SK-N-SH (cell line): ENCODE measurements around the gene PCNX1. TPM values are rescaled to one million over a fixed set of nuclear protein-coding genes. Genes with fewer than 3 reads are reported as not detected.

Source experiments
- CTCF ChIA-PET: fragments of 300-600, 350-600 bp; formaldehyde crosslinking; extraction: SDS; loops from one replicate; lab custom pipeline; 2021; lab: Yijun Ruan, JAX
- POLR2A ChIA-PET: fragments of 350-600 bp; sonication (Branson Sonifier 250); formaldehyde crosslinking; extraction: SDS; loops from one replicate; lab custom pipeline; 2020; ENCODE audit warnings: antibody characterized with exemption, inconsistent platforms; lab: Yijun Ruan, JAX
- DNase-seq: peaks from one replicate; pipeline ENCODE4 v3.0.0; 2012
- H2AFZ ChIP-seq: fragments of 200-600 bp; sonication (generic); 2 replicates; pipeline ENCODE4 v1.8.1; 2016; ENCODE audit warnings: antibody characterized with exemption, mild to moderate bottlenecking, low read depth
- H3F3A ChIP-seq: fragments of 200-600 bp; sonication (generic); replicated peaks from 2 replicates; pipeline ENCODE3; 2016; ENCODE audit warnings: antibody characterized with exemption, mild to moderate bottlenecking; ENCODE audit not compliant: insufficient read depth
- H3K27ac ChIP-seq, 2 experiments: fragments of 200-500 bp in 1 of 2; fragments of 200-600 bp in 1 of 2; sonication (Bioruptor generic) in 1 of 2; sonication (generic), shearing (Covaris generic) in 1 of 2; 2 replicates each; pipeline versions ENCODE4 v1.5.1 to v1.6.1; 2014 to 2016; ENCODE audit warnings: low read depth in 2 of 2, inconsistent platforms in 1 of 2, low read length in 1 of 2, mild to moderate bottlenecking in 1 of 2, mixed read lengths in 1 of 2
- H3K27me3 ChIP-seq: fragments of 200-600 bp; sonication (generic), shearing (Covaris generic); 2 replicates; pipeline ENCODE4 v1.6.1; 2016; ENCODE audit warnings: mixed run types; ENCODE audit not compliant: insufficient read depth
- H3K36me3 ChIP-seq, 2 experiments: fragments of 200-500 bp in 1 of 2; fragments of 200-600 bp in 1 of 2; sonication (Bioruptor generic) in 1 of 2; sonication (generic) in 1 of 2; replicated peaks in 1 of 2; 2 replicates each; pipeline versions ENCODE3 to v1.5.1; 2014 to 2016; ENCODE audit warnings: low read length in 1 of 2, mild to moderate bottlenecking in 1 of 2; ENCODE audit not compliant: insufficient read depth in 2 of 2, control insufficient read depth in 1 of 2
- H3K4me1 ChIP-seq, 2 experiments: fragments of 200-500 bp in 1 of 2; fragments of 200-600 bp in 1 of 2; sonication (Bioruptor generic) in 1 of 2; sonication (generic), shearing (Covaris generic) in 1 of 2; 2 replicates each; pipeline versions ENCODE4 v1.5.1 to v1.6.1; 2014 to 2016; ENCODE audit warnings: low read depth in 1 of 2, low read length in 1 of 2, mixed run types in 1 of 2; ENCODE audit not compliant: insufficient read depth in 2 of 2, control insufficient read depth in 1 of 2
- H3K4me2 ChIP-seq: fragments of 200-600 bp; sonication (generic), shearing (Covaris generic); 2 replicates; pipeline ENCODE4 v1.6.1; 2017; ENCODE audit warnings: mixed run types
- H3K4me3 ChIP-seq, 2 experiments: fragments of 200-500 bp in 1 of 2; fragments of 200-600 bp in 1 of 2; sonication (Bioruptor generic) in 1 of 2; sonication (generic), shearing (Covaris generic) in 1 of 2; 2 replicates each; pipeline versions ENCODE4 v1.5.1 to v1.8.1; 2014 to 2016; ENCODE audit warnings: low read depth in 2 of 2, inconsistent platforms in 1 of 2, low read length in 1 of 2, mild to moderate bottlenecking in 1 of 2, mixed read lengths in 1 of 2, moderate library complexity in 1 of 2
- H3K79me2 ChIP-seq: fragments of 200-600 bp; sonication (generic); 2 replicates; pipeline ENCODE4 v1.8.1; 2017; ENCODE audit warnings: mild to moderate bottlenecking; ENCODE audit not compliant: insufficient read depth
- H3K9ac ChIP-seq: fragments of 200-600 bp; sonication (generic); 2 replicates; pipeline ENCODE4 v1.6.1; 2017; ENCODE audit warnings: mixed run types
- H3K9me2 ChIP-seq: fragments of 200-600 bp; sonication (generic); 2 replicates; pipeline ENCODE4 v1.6.1; 2017; ENCODE audit warnings: mixed run types
- H3K9me3 ChIP-seq: fragments of 200-600 bp; sonication (generic); 2 replicates; pipeline ENCODE4 v1.6.1; 2017; ENCODE audit warnings: mixed run types, mild to moderate bottlenecking, moderate library complexity
- H4K20me1 ChIP-seq: fragments of 200-600 bp; sonication (generic); 2 replicates; pipeline ENCODE4 v1.6.1; 2017; ENCODE audit warnings: mild to moderate bottlenecking, mixed run types; ENCODE audit not compliant: insufficient read depth
- CHD2 ChIP-seq: fragments of 150-350 bp; IDR thresholded peaks from 2 replicates; pipeline ENCODE4 v1.6.1; 2018; ENCODE audit warnings: low read length; ENCODE audit not compliant: partially characterized antibody
- CTCF ChIP-seq: fragments of 200-600 bp; sonication (generic); IDR thresholded peaks from 2 replicates; pipeline ENCODE4 v1.6.1; 2017; ENCODE audit warnings: antibody characterized with exemption, mild to moderate bottlenecking, moderate library complexity
- EP300 ChIP-seq, 2 experiments: IDR thresholded peaks; 2 replicates each; pipeline versions ENCODE4 v1.4.0 to v1.6.1; 2012; ENCODE audit warnings: borderline replicate concordance in 1 of 2, low read depth in 1 of 2, low read length in 1 of 2
- FOSL2 ChIP-seq: IDR thresholded peaks from 2 replicates; pipeline ENCODE4 v1.4.0; 2012; ENCODE audit warnings: low read depth, mild to moderate bottlenecking, moderate library complexity, borderline replicate concordance
- FOXJ3 ChIP-seq: sonication (generic); formaldehyde crosslinking; IDR thresholded peaks from 2 replicates; pipeline ENCODE4 v1.5.1; 2020; ENCODE audit warnings: mild to moderate bottlenecking, missing genetic modification reagents
- GABPA ChIP-seq: IDR thresholded peaks from 2 replicates; pipeline ENCODE4 v1.4.0; 2012; ENCODE audit warnings: low read depth, mild to moderate bottlenecking
- JUND ChIP-seq: IDR thresholded peaks from 2 replicates; pipeline ENCODE4 v1.4.0; 2012
- MEF2A ChIP-seq: IDR thresholded peaks from 2 replicates; pipeline ENCODE4 v1.4.0; 2012; ENCODE audit warnings: low read depth, borderline replicate concordance
- RAD21 ChIP-seq: IDR thresholded peaks from 2 replicates; pipeline ENCODE4 v1.6.1; 2012; ENCODE audit warnings: mild to moderate bottlenecking, low read length
- RXRA ChIP-seq: IDR thresholded peaks from 2 replicates; pipeline ENCODE4 v1.4.0; 2012; ENCODE audit warnings: low read depth, mild to moderate bottlenecking, borderline replicate concordance
- SMC3 ChIP-seq: IDR thresholded peaks from 2 replicates; pipeline ENCODE4 v1.6.1; 2012; ENCODE audit warnings: low read depth, low read length, improper control_type of control experiment
- TEAD4 ChIP-seq: IDR thresholded peaks from 2 replicates; pipeline ENCODE4 v1.4.0; 2012; ENCODE audit warnings: mild to moderate bottlenecking, borderline replicate concordance; ENCODE audit not compliant: insufficient read depth
- WGBS: methylation state at CpG from one replicate; pipeline ENCODE4 v1.1.6; 2017; ENCODE audit warnings: low lambda C conversion rate; 5-methylcytosine and 5-hydroxymethylcytosine counted together
- polyA plus RNA-seq, 3 experiments: library from polyadenylated mRNA; depleted of rRNA; stranded (reverse); fragments of >200 nt; gene quantifications; 2 replicates each; pipeline ENCODE4 v1.2.3, GENCODE V29; 2012
- TF ChIP-seq, protein P1 (sequence below): fragments of 150-350 bp; IDR thresholded peaks from 2 replicates; pipeline ENCODE4 v1.6.1; 2017; ENCODE audit warnings: antibody characterized with exemption, low read length, low read depth, borderline replicate concordance
- TF ChIP-seq, protein P2 (sequence below): IDR thresholded peaks from 2 replicates; pipeline ENCODE4 v1.4.0; 2012; ENCODE audit warnings: low read depth, borderline replicate concordance

PCNX1 gene
- polyA plus RNA-seq, 1 of the 3 experiments (the other 2 are of a cell fraction) = 9.4 TPM

GRCh38 chr14:71076462-71077092, 169.3 kb downstream of the PCNX1 start:
- POLR2A ChIA-PET = no interaction called here
- peaks cover 14% of the 10 kb centered on the region; the same call in 1 of the 2 replicates for H3K9me3 ChIP-seq
- H3K9me2 ChIP-seq = no peaks in the 10 kb centered on the region
- no peaks in the 10 kb centered on the region for H3K4me1 ChIP-seq
- H3K4me3 ChIP-seq = no peak overlapping the region
- 0 out of 2 replicates have a peak, but pooled peaks cover 4% of the 10 kb centered on the region for H3K79me2 ChIP-seq
- no peak for DNase-seq
- CTCF ChIA-PET = interaction anchor here (0.5 to 2.3 kb wide), 4 partner anchors 20 to 49 kb away, joined by 3 to 10 read pairs (median 4); no protein-coding TSS in a partner anchor
- H3K36me3 ChIP-seq = peaks cover 54 to 77% of the 10 kb centered on the region in 2 experiments
- no peak for TF ChIP-seq CHD2
- TF ChIP-seq JUND = no peak
- TF ChIP-seq RAD21 = no peak
- TF ChIP-seq FOSL2 = no peak
- TF ChIP-seq, protein P1, sequence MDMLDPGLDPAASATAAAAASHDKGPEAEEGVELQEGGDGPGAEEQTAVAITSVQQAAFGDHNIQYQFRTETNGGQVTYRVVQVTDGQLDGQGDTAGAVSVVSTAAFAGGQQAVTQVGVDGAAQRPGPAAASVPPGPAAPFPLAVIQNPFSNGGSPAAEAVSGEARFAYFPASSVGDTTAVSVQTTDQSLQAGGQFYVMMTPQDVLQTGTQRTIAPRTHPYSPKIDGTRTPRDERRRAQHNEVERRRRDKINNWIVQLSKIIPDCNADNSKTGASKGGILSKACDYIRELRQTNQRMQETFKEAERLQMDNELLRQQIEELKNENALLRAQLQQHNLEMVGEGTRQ = no peak
- TF ChIP-seq RXRA = no peak
- no peak for TF ChIP-seq FOXJ3 (CRISPR knock-in tag)
- TF ChIP-seq MEF2A = no peak
- no peak for TF ChIP-seq EP300 (IDR thresholded peaks at IDR 0.05; ENCODE audit: borderline replicate concordance in 1 of 2, low read depth in 1 of 2, low read length in 1 of 2)
- no peak for TF ChIP-seq TEAD4
- no peak for TF ChIP-seq GABPA
- TF ChIP-seq SMC3 = no peak
- TF ChIP-seq, protein P2, sequence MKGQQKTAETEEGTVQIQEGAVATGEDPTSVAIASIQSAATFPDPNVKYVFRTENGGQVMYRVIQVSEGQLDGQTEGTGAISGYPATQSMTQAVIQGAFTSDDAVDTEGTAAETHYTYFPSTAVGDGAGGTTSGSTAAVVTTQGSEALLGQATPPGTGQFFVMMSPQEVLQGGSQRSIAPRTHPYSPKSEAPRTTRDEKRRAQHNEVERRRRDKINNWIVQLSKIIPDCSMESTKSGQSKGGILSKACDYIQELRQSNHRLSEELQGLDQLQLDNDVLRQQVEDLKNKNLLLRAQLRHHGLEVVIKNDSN = no peak
- no peak for TF ChIP-seq CTCF
- TF ChIP-seq, all 33 proteins: peak for 0
- WGBS = 100% methylated on average over 1 of the region's 1 CpG
- Histone ChIP-seq H3K9ac (no peak overlapping the region), H3K27me3 (no peaks in the 10 kb centered on the region), H3K27ac (no peak overlapping the region), H3K4me2 (no peak overlapping the region), H4K20me1 (no peaks in the 10 kb centered on the region), H2AFZ (no peak overlapping the region), H3F3A (no peaks in the 10 kb centered on the region)
